Frontal cortex (tissue), 4 donors: ENCODE results near the gene CDC42EP4. TPM values are rescaled to one million over a fixed set of nuclear protein-coding genes. Genes with fewer than 3 reads are reported as not detected.

Experiments used
- DNase-seq, 2 donors: peaks; one replicate each; pipeline ENCODE4 v3.0.0; 2012; ENCODE audit warnings: low spot score in 2 of 2
- FAIRE-seq: peaks from 2 replicates; lab custom pipeline; 2012; peaks lifted over from hg19 to GRCh38; lab: Jason Lieb, UNC
- total RNA-seq: library from RNA; depleted of rRNA; stranded (reverse); fragments of >200 nt; gene quantifications from one replicate; pipeline ENCODE4 v1.2.3, GENCODE V29; 2014
- donor health status: control.
- donor health status: control.
- donor health status: control.

The CDC42EP4 gene
- total RNA-seq, 1 donor from 2014 or later = 62.8 TPM

DNA sequence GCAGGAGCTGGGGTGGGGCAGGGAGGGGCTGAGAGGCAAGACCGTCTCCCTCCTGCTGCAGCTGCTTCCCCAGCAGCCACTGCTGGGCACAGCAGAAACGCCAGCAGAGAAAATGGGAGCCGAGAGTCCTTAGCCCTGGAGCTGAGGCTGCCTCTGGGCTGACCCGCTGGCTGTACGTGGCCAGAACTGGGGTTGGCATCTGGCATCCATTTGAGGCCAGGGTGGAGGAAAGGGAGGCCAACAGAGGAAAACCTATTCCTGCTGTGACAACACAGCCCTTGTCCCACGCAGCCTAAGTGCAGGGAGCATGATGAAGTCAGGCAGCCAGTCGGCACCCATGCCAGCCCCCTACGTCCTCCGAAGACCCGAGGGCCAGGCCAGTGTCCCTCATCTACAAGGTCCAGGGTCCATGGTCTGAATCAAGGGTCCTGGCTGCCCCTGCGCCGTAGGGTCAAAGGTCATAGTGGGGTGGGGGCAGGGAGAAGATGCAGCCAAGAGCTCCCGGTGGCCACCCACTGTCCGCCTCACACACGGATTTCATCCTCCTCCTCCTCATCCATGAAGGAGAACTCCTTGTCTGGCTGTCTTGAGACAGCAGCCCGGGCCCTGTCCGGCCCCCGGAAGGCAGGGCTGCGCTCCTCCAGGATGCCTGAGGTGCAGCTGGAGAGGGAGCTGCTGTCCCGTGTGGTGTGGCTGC is 26.7 kb downstream of the CDC42EP4 start:
- no peak for FAIRE-seq

DNA sequence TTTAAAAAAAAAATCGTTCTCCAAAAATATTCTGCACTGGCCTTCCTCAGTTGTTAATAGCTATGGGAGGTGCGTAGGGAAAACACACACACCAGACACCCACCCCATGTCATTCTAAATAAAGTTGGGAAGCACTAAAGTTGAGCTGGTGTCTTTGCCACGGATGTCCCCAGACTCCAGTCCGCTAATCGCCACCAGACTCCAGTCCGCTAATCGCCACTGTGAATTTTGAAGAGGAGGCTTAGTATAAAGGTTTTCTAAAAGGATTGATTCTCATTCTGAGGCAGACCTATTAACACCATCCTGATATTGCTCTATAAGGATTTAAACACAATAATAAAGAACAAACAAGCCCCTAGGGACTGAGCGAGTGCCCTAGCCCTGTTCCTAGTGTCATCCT is 27.4 kb downstream of the CDC42EP4 start:
- FAIRE-seq (no peak), DNase-seq (no peak)

More for the DNA sequence above, 26.7 kb downstream of the CDC42EP4 start:
- no peak for DNase-seq

DNA sequence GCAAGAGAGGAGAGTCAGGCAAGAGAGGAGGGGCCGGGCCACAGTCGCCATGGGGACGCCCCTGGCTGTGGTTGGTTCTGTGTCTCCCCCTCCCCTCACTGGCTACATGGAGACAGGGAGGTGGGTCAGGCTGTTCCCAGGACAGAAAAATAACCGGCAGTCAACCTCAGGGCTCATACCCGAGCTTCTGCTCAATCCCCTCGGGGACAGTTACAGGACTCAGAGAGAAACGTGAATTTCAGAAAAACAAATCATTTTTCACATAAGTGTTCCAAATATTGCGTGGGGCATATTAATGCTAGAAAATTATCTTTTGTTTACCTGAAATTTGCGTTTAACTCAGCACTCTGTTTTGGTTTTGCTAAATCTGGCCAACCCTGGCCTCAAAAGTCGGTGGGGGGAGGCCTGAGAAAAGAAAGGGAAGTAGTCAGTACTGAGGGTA is 27.9 kb downstream of the CDC42EP4 start:
- FAIRE-seq = no peak
- no peak for DNase-seq

DNA sequence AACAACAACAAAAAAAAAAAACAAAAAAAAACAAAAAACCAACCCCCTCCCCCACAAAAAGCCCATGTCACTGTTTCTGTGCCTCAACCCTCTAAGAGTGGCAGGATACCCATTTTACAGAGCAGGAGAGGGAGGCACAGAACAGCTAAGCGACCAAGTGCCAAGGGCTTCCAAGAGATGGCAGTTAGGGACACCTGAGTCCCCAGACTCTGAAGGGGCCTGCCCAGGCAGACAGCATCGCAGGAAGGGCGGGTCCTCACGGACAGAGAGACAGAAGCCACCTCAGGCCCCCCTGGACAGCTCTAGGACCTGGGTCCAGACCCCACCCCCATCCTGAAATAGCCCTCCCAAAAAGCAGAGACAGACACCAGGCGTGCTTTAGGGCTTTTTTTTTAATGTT is 28.6 kb downstream of the CDC42EP4 start:
- FAIRE-seq (no peak), DNase-seq (no peak)

DNA sequence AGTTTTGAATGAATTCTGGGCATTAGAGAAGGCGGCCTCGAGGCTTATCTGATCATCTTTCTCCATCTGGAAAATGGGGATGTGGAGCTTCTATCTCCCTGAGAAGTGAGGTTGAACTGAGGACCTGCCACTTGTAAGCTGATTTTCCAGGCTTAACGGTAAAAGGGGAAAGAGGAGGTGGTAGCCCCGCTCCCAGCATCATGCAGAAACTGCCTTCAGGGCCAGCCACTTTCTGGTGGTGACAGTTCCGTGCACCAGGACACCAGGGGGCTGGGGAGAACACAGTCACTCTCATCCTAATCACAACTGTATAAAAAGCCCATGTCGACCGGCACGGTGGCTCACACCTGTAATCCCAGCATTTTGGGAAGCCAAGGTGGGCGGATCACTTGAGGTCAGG is 29.2 kb downstream of the CDC42EP4 start:
- FAIRE-seq (no peak), DNase-seq (no peak)

DNA sequence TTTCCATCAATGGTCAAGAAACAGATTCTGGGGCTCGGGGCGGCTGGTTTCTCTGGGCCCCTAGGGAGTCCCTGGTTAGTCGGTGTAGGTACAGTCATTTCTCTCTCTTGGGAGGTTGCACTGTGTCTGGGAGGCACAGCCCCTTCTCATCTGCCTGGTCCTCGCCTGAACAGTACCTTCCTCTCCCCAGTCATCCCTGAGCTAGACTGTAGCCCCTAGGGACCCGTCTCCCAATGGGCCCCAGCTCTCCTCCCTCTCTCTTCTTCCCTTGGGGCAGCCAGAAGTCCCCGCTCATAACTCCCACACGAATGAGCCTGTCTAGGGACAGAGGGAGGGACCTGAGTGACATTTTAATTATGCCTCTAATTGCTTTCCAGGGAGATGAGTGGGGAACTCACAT is 29.9 kb downstream of the CDC42EP4 start:
- FAIRE-seq (no peak), DNase-seq (no peak)

DNA sequence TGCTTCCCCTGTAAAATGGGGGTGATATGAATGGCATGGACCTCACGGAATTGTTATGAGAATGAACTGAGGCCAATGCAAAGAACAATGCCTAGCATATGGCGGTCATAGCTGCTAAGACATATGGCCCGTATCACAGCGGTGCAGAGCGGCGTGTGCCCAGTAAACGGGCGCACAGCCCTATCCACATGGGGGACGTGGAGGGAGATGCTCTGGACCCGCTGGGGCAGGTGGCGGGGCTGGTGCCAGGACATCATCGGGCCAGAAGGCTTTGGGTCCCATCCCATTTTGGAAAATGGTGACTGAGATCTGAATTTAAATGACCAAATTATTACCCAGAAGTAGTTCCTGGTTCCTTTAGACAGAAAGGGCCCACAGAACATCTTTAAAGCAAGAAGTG is 31.6 kb downstream of the CDC42EP4 start:
- no peak for DNase-seq
- FAIRE-seq = no peak

DNA sequence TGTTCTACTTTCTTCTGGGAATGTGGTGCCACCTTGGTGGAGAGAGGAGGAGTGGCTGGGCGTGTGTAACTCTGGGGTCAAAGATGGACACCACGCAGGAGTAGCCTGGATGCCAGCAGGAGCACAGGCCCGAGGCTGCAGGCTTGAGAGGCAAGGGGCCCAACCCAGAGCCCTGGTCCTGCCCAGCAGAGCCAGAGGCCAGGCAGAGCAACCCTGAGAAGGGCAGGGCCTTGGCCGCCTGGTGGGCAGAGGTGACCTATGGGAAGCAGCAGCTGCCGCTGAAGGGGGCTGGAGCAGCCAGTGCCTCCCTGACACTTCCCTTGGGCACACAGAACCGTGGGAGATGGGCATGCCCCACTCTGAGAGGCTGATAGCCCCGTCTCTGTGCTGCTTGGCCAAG is 32.1 kb downstream of the CDC42EP4 start:
- no peak for DNase-seq
- FAIRE-seq = no peak

DNA sequence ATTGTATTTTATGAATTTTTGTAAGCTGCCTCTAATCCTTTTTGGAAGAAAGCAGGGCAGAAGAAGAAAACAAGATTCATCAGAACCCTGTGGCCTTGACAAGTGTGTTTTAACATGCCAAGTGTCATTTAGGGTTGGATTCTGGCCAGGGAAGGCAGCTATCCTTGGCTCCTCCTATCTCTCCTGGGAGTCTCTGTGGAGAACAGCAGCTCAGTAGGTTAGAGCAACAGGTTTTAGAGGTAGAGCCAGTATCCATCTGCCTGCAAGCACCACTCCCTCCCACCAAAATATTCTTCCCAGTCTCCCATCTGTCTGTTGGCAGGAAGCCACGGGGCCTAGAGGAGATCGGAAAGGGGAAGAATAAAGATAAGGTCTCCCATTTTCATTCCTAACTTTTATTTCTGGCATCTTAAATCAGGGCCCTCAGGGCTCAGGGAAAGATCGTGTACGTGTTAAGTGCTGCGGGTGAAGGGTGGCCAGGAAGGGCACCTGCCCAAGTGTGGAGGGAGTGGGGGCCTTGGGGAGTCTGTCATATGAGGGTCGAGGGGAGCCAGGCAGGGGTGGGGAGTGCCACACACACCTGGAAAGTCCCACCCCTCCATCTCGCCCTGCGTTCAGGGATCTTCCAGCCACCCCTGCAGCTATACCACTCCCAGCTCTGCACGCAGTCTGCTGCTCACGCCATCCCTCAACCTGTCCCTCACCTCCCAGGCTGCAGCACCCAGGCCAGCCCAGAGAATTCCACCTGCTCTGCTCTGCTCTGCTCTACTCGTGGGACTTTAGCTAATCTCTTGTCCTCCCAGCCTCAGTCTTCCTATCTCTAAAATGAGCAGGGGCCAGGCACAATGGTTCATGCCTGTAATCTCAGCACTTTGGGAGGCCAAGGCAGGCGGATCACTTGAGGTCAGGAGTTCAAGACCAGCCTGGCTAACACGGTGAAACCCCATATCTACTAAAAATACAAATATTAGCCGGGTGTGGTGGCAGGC is 33.0 kb downstream of the CDC42EP4 start:
- FAIRE-seq = no peak

DNA sequence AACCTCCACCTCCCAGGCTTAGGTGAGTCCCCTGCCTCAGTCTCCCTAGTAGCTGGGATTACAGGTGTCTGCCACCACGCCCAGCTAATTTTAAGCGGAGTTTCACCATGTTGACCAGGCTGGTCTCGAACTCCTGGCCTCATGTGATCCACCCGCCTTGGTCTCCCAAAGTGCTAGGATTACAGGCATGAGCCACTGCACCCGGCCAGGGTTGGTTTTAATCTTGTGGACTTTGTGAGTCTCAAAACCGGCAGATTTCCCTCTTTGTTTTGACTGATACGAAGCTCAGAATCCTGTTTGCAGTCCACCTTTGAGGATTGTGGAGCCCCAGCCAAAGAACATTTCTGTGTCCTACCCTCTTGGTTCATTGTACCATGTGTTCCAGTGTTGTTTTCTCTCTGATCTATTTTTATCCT is 33.7 kb downstream of the CDC42EP4 start:
- DNase-seq = no peak
- no peak for FAIRE-seq

More for the DNA sequence above, 33.0 kb downstream of the CDC42EP4 start:
- no peak for DNase-seq

DNA sequence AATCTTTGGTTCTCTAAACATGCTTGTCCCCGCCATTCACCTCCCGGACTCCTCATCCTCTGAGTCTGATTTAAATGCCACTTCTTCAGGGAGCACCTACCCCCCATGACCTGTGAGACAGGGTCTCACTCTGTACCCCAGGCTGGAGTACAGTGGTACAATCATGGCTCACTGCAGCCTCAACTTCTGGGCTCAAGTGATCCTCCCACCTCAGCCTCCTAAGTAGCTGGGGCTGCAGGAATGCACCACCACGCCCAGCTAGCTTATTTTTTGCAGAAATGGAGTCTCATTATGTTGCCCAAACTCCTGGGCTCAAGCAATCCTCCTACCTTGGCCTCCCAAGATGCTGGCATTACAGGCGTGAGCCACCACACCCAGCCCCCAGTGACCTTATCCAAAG is 37.3 kb downstream of the CDC42EP4 start:
- FAIRE-seq = no peak
- DNase-seq = no peak

DNA sequence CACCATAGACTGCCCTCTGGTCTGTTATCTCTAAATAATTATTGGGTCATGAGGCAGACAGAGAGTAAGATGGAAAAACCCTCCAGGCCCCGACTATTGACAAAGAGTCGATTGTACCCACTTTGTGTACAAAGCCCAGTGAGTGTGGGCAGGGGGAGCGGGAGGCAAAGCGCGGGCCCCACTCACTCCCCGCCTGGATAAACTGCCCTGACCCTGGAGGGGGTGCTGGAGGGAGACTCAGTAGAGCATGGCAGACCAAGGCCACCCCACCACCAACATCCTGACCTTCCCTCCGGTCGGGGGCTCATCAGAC is 38.9 kb downstream of the CDC42EP4 start:
- DNase-seq (peak; percentile 49 to 58), FAIRE-seq (no peak)

DNA sequence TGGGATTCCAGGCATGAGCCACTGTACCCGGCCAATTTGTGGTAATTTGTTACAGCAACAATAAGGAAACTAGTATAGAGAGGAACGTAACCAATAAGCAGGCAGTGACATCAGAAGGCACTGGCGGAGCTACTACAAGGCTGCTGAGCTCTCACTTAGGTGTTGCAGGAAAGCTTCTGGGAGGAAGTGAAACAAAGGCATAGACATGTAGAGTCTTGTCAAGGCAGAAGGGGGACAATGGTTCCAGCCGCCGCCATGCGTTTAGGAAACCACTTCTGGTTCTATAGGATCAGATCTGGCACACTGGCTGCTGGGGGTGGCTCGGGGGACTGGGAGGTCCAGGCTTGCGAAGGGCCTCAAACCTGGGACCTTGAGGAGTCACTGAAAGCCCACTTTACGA is 40.7 kb downstream of the CDC42EP4 start:
- DNase-seq (no peak), FAIRE-seq (no peak)

DNA sequence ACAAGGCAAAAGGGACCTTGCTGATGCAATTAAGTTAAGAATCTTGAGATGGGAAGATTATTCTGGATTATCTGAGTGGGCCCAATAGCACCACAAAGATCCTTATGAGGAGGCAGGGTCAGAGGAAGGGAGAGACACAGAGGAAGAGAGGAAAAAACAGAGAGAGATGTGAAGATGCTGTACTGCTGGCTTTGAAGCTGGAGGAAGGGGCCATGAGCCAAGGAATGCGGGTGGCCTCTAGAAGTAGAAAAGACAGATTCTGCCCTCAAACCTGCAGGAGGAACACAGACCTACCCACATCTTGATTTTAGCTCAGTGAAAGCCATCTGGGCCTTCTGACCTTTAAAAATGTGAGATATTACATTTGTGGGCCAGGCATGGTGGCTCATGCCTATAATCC is 42.0 kb downstream of the CDC42EP4 start:
- no peak for DNase-seq
- FAIRE-seq = no peak

DNA sequence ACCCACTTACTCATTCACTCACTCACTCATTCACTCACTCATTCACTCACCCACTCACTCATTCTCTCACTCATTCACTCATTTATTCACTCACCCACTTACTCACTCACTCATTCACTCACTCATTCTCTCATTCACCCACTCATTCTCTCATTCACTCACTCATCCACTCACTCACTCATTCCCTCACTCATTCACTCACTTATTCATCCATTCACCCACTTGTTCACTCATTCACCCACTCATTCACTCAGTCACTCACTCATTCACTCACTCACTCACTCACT is 42.5 kb downstream of the CDC42EP4 start:
- DNase-seq (no peak), FAIRE-seq (no peak)

DNA sequence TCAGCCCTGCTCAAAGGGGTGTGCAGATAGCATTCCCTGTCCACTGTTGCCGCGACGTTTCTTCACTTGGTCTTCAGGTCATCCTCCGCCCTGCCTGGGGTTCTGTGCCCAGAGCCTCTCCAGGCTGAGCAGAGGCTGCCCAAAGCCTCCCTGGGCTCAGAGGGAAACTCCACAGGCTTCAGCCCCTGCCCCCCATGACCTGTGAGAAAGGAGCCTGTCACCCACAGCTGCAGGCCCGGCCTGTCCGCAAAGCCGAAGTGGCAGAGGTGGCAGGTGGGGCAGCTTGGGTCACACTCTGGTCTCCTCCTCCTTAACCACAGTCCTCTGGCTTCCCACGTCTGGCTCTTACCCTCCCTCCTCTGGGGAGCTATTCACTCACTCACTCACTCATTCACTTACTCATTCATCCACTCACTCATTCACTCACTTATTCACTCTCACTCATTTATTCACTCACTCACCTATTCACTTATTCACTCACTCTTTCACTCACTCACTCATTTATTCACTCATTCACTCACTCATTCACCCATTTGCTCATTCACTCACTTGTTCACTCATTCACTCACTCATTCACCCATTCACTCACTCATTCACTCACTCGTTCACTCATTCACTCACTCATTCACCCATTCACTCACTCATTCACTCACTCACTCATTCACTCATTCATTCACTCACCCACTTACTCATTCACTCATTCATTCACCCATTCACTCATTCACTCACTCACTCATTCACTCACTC is 43.0 kb downstream of the CDC42EP4 start:
- DNase-seq (no peak), FAIRE-seq (no peak)

DNA sequence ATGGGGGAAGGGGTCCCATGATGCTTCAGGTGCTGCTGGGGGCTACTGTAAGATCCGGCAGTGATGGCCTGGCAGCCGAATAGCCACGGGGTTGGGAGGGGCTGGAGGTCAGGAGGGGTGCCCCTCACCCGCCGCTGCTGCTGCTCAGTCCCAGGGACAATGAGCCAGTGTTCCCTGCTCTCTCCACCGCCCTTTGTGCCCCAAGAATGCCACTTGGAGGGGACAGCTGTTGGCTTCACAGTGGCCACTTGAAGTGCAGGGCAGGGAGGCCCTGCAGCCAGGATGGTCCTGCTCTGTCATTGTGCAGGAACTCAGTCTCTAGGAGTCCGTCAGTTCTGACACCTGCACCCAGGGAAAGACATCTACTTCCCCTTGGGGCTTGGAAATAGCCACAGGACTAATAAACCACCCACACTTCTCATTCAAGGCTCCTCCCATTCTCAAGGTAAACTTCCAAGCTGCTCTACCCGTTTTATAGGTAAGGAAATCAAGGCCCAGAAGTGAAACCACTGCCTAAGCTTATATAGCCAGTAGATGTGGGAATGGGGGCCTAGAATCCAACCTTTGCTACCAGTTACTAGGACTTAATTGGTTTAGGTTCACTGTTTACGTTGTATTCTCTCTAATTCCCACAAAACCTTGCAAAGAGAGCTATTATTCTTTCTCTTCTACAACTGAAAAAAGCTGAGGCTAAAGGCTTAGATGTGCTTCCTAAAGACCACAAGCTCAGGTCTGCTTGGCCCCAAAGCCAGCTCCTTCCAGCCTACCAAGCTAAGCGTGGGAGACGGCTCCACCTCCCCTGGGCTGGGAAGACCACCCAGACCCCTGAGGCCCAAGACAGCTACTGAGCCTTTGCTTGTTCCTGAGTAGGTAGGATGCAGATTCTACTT is 43.9 kb downstream of the CDC42EP4 start:
- FAIRE-seq (no peak), DNase-seq (peak in 1 of 2 donors; percentile 59)

DNA sequence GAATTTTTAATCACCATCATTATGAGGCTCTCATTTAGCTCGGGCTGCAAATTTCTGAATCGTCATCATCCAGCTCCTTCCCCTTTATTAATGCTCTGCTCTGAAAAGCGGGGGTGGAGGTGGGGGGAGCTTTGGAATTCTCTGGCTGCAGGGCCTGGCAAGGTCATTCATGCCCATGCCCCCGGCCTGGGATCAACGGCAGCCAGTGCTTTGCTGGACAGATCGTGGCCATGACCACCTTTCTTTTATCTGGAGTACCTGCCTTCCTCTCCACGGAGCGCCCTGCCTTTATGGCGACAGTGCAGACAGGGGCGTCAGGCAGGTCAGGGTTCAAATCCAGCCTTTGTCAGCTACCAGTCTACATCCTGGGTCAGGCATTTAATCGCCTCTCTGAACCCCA is 45.0 kb downstream of the CDC42EP4 start:
- DNase-seq = no peak
- no peak for FAIRE-seq
